22Rv1 (cell line): ENCODE results near the gene TGFB1.

Experiments
- CTCF ChIP-seq: fragments of 450-650 bp; IDR thresholded peaks from 2 replicates; pipeline ENCODE4 v1.5.1; 2017; ENCODE audit warnings: mild to moderate bottlenecking
- ZFX ChIP-seq: fragments of 450-650 bp; IDR thresholded peaks from 2 replicates; pipeline ENCODE4 v1.6.1; 2017; ENCODE audit warnings: antibody characterized with exemption, borderline replicate concordance

- no peak for TF ChIP-seq CTCF
- TF ChIP-seq ZFX: no peak
Observed at GRCh38 chr19:41344162-41344561, 9.6 kb downstream of the TGFB1 start.
